Posterior vena cava (tissue), 2 donors: ENCODE results near the gene COA1. TPM values are rescaled to one million over a fixed set of nuclear protein-coding genes. Genes with fewer than 3 reads are reported as not detected.
"Not testable (repeated sequence)": the region's sequence is repeated elsewhere in the genome, so short reads cannot be mapped to it uniquely, and the experiment has no call there.

ENCODE experiments used
- DNase-seq: peaks from one replicate; pipeline ENCODE4 v3.0.0-alpha.2; 2020; ENCODE audit warnings: low spot score
- intact Hi-C, 2 donors: fragments of 100-400 bp; cut with DNase I; formaldehyde crosslinking; loops; one replicate each; pipeline versions ENCODE4 v1.14.1 to v1.14.2; 2022 to 2023
- total RNA-seq, 2 donors: library from RNA; stranded (reverse); fragmentation: NEBNext Ultra II Directional; extraction: Animal tissue kit (Norgen Biotek cat#: 25700); gene quantifications; one replicate each; pipeline ENCODE4 v1.2.1, GENCODE V29; 2021
- donor health status: DM: yes; HTN: yes; CAD: no.
- donor health status: DM: yes; HTN: yes; CAD: no.

The COA1 gene
- total RNA-seq, 2 donors from 2014 or later: 29.0 to 29.6 TPM

- intact Hi-C loops: loop anchor here in 1 of 2 donors (10.0 kb wide), 2 partner anchors 62 to 228 kb away; partner anchors contain the start of gene STK17A
- DNase-seq: no peak
Observed at GRCh38 chr7:43646603-43647338, 82.6 kb downstream of the COA1 start.

DNA sequence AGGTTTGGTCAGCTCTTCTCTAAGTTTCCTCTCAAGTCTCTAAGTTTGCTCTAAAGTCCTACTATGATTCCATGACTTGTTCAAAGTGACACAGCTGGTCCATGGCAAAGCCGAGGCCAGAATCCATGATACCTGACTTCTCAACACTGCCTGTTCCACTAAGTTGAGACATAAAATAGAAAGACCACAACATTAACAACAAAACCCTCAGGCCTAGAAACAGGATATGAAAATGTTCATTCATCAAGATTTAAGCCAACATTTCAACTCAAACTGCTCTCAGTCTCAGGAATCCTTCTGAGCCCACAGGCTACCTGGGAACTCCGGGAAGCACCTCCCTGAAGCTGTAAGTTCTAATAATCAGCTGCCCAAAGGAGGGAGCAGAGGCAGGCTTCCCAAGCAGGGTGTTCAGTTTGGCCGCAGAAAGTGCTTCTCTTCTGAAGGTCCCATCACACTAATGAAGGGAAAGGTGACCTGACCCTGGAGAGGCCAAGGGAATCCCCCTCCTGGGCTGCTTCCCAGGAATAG is 83.6 kb downstream of the COA1 start:
- DNase-seq: no peak
- intact Hi-C loops: loop anchor here in 1 of 2 donors (10.0 kb wide), 2 partner anchors 61 to 229 kb away; partner anchors contain the start of gene STK17A

DNA sequence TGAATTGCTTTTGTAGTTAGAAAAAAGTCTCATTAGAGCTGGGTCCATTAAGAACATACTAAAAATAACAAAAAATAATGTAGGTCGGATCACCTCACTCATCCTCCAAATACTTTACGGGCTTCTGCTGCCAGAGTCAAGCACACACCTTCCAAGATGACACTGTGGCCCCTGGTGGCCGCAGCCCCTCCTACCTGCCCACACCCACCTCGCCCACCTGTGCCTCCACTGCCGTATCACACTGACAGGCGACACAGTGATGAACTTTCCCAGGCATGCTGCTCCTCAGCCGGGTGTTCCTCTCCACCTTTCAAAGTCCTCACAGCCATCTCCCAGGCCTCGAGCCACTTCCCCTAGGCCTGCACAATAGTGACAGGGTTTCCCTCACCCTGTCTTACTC is 85.5 kb downstream of the COA1 start:
- intact Hi-C loops: loop anchor here in 1 of 2 donors (10.0 kb wide), 2 partner anchors 59 to 231 kb away; partner anchors contain the start of gene STK17A
- DNase-seq: no peak

GRCh38 chr7:43642897-43643630 is 86.3 kb downstream of the COA1 start:
- intact Hi-C loops: loop anchor here in 1 of 2 donors (10.0 kb wide), 2 partner anchors 58 to 232 kb away; partner anchors contain the start of gene STK17A
- DNase-seq: no peak

GRCh38 chr7:43640679-43641078 is 88.6 kb downstream of the COA1 start:
- intact Hi-C loops: loop anchor here in 1 of 2 donors (10.0 kb wide), 2 partner anchors 56 to 234 kb away; partner anchors contain the start of gene STK17A
- no peak for DNase-seq

GRCh38 chr7:43639858-43640491 is 89.3 kb downstream of the COA1 start:
- intact Hi-C loops: loop anchor here in 1 of 2 donors (10.0 kb wide), 2 partner anchors 55 to 235 kb away; partner anchors contain the start of gene STK17A
- no peak for DNase-seq

GRCh38 chr7:43637114-43637806 is 92.1 kb downstream of the COA1 start:
- intact Hi-C loops: no loop called here
- no peak for DNase-seq

DNA sequence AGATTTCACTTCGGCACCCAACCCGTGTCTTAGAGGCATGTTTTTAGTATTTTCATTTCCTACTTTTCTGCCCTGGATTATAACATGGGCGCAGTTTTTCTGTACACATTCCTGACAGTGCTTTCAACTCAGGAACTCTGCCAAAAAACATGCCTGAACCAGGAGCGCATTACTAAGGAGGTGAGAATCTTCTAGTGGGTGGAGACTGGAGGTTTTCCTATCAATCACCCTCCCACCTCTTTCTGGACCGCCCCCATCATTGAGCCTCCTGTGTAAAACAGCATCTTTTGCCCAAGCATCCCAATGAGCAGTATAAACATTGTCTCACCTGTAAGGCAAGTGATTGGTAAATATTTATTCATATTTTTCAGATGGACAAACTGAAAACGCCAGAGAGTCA is 93.2 kb downstream of the COA1 start:
- no peak for DNase-seq
- intact Hi-C loops: no loop called here

- DNase-seq: no peak
- intact Hi-C loops: no loop called here
Observed at GRCh38 chr7:43634384-43634783, 94.9 kb downstream of the COA1 start.

- intact Hi-C loops: no loop called here
- no peak for DNase-seq
Observed at GRCh38 chr7:43632746-43633145, 96.6 kb downstream of the COA1 start.

GRCh38 chr7:43631559-43631958 is 97.8 kb downstream of the COA1 start:
- intact Hi-C loops: no loop called here
- no peak for DNase-seq

DNA sequence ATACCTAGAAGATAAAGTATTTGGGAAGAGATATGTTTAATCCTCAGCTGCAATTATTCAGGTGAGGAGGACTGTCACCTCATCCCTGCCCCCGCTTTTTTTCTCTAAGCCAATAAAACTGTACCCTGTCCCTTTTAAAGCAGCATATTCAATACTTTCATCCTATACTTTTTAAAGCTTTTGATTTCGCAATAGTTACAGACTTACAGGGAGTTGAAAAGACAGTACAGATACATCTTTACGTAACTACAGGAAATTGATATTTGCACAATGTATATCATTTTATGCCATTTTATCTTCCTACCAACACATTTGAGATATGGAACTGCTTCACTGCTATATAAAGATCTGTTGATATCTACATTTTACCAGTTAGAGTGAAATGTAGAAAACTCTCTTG is 98.8 kb downstream of the COA1 start:
- DNase-seq: no peak
- intact Hi-C loops: no loop called here

DNA sequence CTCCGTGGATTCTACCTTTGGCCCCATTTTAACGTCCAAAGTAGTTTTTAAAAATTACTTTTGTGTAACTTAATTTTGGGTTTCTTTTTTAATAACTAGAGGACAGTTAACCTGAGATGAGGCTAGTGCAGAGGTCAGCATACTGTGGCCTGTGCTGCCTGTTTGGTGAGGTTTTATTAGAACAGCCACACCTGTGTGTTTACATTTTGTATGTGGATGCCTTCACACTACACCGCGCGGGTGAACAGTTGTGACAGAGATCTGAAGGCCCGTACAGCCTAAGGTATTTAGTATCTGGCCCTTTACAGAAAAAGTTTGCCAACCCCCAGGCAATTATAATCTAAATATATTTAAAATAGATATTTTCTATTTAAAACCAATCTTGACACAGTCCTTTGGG is 99.5 kb downstream of the COA1 start:
- intact Hi-C loops: no loop called here
- no peak for DNase-seq

DNA sequence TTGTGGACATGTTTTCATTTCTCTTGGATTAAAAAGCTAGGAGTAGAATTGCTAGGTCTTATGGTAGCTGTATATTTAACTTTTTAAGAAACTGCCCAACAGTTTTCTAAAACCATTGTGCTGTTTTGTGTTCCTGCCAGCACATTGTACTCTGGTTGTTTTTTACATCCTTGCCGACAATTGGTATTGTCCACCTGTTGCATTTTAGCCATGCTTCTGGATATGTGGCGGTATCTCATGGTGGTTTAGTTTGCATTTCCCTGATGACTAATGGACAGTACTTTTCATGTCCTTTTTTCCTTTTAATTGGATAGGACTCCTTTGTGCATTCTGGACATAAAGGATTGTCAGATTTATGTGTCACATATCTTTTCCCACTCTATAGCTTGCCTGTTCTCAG is 100.9 kb downstream of the COA1 start:
- no peak for DNase-seq
- intact Hi-C loops: no loop called here

GRCh38 chr7:43627798-43628197 is 101.5 kb downstream of the COA1 start:
- intact Hi-C loops: not testable (repeated sequence)

GRCh38 chr7:43626695-43627094 is 102.6 kb downstream of the COA1 start:
- intact Hi-C loops: no loop called here
- DNase-seq: no peak

More at GRCh38 chr7:43627798-43628197, 101.5 kb downstream of the COA1 start:
- DNase-seq: not testable (repeated sequence)

DNA sequence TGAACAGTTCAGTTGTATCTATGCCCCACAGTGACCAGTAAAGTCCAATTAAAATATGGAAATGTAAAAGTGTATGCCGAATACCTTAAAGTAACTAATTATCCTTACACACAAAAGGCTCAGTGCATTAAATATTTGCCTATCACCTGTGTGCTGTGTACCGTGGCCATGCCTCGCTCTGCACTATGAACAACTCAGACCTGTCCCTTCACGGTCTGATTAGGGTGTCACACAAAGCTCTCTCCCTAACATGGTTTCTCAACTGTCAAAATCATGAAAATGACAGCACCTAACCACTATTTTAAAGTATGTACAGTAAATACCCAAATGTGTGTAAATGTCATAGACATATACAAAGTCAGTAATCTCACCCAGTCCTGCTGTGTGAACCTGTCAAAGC is 103.3 kb downstream of the COA1 start:
- intact Hi-C loops: no loop called here

DNA sequence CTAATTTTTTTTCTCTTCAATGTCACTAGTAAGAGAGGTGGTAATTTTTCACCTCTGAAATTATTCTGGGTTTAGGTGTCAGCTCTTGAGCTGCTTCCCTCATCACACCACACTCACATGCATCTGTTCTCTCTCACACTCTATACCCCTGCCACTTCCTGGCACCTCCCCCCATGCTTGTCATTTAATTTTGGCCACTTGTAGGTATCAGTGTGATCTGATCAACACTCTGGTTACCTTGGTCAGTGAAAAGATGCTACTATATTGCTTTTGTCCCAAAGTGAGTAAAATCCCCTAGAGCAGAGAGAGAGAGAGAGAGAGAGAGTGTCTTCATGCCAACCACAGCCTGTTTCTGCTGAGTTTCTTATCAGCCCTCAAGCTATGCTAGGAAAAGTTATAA is 103.9 kb downstream of the COA1 start:
- no peak for DNase-seq
- intact Hi-C loops: no loop called here

More for the DNA sequence above, 103.3 kb downstream of the COA1 start:
- no peak for DNase-seq

GRCh38 chr7:43624156-43624555 is 105.2 kb downstream of the COA1 start:
- DNase-seq: no peak
- intact Hi-C loops: no loop called here
